Loucy (cell line): ENCODE results near the gene PLD2.

Experiments
- H2AFZ ChIP-seq: fragments of 200-600 bp; sonication (generic); 2 replicates; pipeline ENCODE4 v1.6.0; 2016; ENCODE audit warnings: antibody characterized with exemption, mild to moderate bottlenecking, low read length, moderate library complexity
- H3F3A ChIP-seq: fragments of 200-600 bp; 2 replicates; pipeline ENCODE4 v1.6.0; 2016; ENCODE audit warnings: antibody characterized with exemption, low read depth, mild to moderate bottlenecking
- H3K27me3 ChIP-seq: fragments of 200-600 bp; sonication (generic); 2 replicates; pipeline ENCODE4 v1.6.1; 2014; ENCODE audit warnings: low read length, mild to moderate bottlenecking; ENCODE audit not compliant: insufficient read depth, poor library complexity, severe bottlenecking
- H3K36me3 ChIP-seq: fragments of 200-600 bp; sonication (generic); 2 replicates; pipeline ENCODE4 v1.6.1; 2016; ENCODE audit warnings: low read length; ENCODE audit not compliant: insufficient read depth
- H3K4me1 ChIP-seq: fragments of 200-600 bp; sonication (generic); 2 replicates; pipeline ENCODE4 v1.5.1; 2014; ENCODE audit warnings: low read length, mild to moderate bottlenecking; ENCODE audit not compliant: insufficient read depth, poor library complexity, severe bottlenecking
- H3K4me2 ChIP-seq: fragments of 200-600 bp; sonication (generic); 2 replicates; pipeline ENCODE4 v1.6.0; 2014; ENCODE audit warnings: antibody characterized with exemption, low read length, low read depth, mild to moderate bottlenecking; ENCODE audit not compliant: poor library complexity, severe bottlenecking
- H3K4me3 ChIP-seq: fragments of 200-600 bp; sonication (generic); 2 replicates; pipeline ENCODE4 v1.5.1; 2014; ENCODE audit warnings: low read length, mild to moderate bottlenecking, mixed read lengths; ENCODE audit not compliant: poor library complexity, severe bottlenecking
- H3K79me2 ChIP-seq: fragments of 200-600 bp; sonication (generic); 2 replicates; pipeline ENCODE4 v1.6.1; 2014; ENCODE audit warnings: low read length; ENCODE audit not compliant: insufficient read depth
- H3K9ac ChIP-seq: fragments of 200-600 bp; sonication (generic); 2 replicates; pipeline ENCODE4 v1.6.0; 2014; ENCODE audit warnings: mild to moderate bottlenecking, low read depth, low read length, moderate library complexity; ENCODE audit not compliant: poor library complexity, severe bottlenecking
- H3K9me2 ChIP-seq: fragments of 200-600 bp; sonication (generic); replicated peaks from 2 replicates; pipeline ENCODE4 v1.6.1; 2016; ENCODE audit warnings: low read depth, low read length, mixed read lengths
- H3K9me3 ChIP-seq: fragments of 200-600 bp; sonication (generic); 2 replicates; pipeline ENCODE4 v1.6.1; 2014; ENCODE audit warnings: mild to moderate bottlenecking, antibody characterized with exemption, low read length, low read depth; ENCODE audit not compliant: insufficient read depth
- H4K20me1 ChIP-seq: fragments of 200-600 bp; sonication (generic); 2 replicates; pipeline ENCODE4 v1.6.0; 2014; ENCODE audit warnings: antibody characterized with exemption, low read length, mild to moderate bottlenecking; ENCODE audit not compliant: insufficient read depth, poor library complexity, severe bottlenecking
- CTCF ChIP-seq: fragments of 200-600 bp; sonication (generic); conservative IDR thresholded peaks from 2 replicates; pipeline ENCODE4 v1.5.1; 2014; ENCODE audit warnings: mild to moderate bottlenecking, antibody characterized with exemption, low read length
- EZH2phosphoT487 ChIP-seq: fragments of 200-600 bp; IDR thresholded peaks from 2 replicates; pipeline ENCODE4 v1.6.1; 2018; ENCODE audit warnings: antibody characterized with exemption, mild to moderate bottlenecking, moderate library complexity, borderline replicate concordance

PLD2 gene

GRCh38 chr17:4839221-4839620 lies 32.3 kb downstream of the PLD2 start:
- peaks cover 53% of the 10 kb centered on the region; the same call in 1 of the 2 replicates for H3K79me2 ChIP-seq
- TF ChIP-seq EZH2phosphoT487 (no peak), CTCF (no peak)

GRCh38 chr17:4839965-4840892 lies 33.3 kb downstream of the PLD2 start:
- peak overlapping the region; percentile 5 for H3K4me3 ChIP-seq

More at GRCh38 chr17:4839221-4839620, 32.3 kb downstream of the PLD2 start:
- no peaks in the 10 kb centered on the region for H3K27me3 ChIP-seq
- no peak overlapping the region for H3K9ac ChIP-seq
- no peaks in the 10 kb centered on the region for H3K9me3 ChIP-seq
- H3F3A ChIP-seq: no peaks in the 10 kb centered on the region
- no peak overlapping the region for H3K4me3 ChIP-seq
- H3K36me3 ChIP-seq: no peaks in the 10 kb centered on the region
- H3K4me1 ChIP-seq: peaks cover 46% of the 10 kb centered on the region
- H3K9me2 ChIP-seq: no peaks in the 10 kb centered on the region
- peaks cover 32% of the 10 kb centered on the region for H4K20me1 ChIP-seq
- H2AFZ ChIP-seq: no peak overlapping the region
- H3K4me2 ChIP-seq: peak overlapping the region; percentile 41

GRCh38 chr17:4840893-4841242 lies 33.9 kb downstream of the PLD2 start:
- peaks cover 37% of the 10 kb centered on the region; the same call in 1 of the 2 replicates for H3K79me2 ChIP-seq
- TF ChIP-seq CTCF (no peak), EZH2phosphoT487 (no peak)
- H3K36me3 ChIP-seq: no peaks in the 10 kb centered on the region

More at GRCh38 chr17:4839965-4840892, 33.3 kb downstream of the PLD2 start:
- H3K4me1 ChIP-seq: peaks cover 40% of the 10 kb centered on the region
- peak overlapping the region; percentile 41 for H3K4me2 ChIP-seq
- H3K9me2 ChIP-seq: no peaks in the 10 kb centered on the region
- H3K9ac ChIP-seq: no peak overlapping the region
- no peaks in the 10 kb centered on the region for H3K9me3 ChIP-seq
- TF ChIP-seq EZH2phosphoT487 (no peak), CTCF (no peak)
- no peak overlapping the region for H2AFZ ChIP-seq
- no peaks in the 10 kb centered on the region for H3F3A ChIP-seq
- H3K36me3 ChIP-seq: no peaks in the 10 kb centered on the region
- H3K79me2 ChIP-seq: peaks cover 43% of the 10 kb centered on the region; the same call in 1 of the 2 replicates
- no peaks in the 10 kb centered on the region for H3K27me3 ChIP-seq
- peaks cover 32% of the 10 kb centered on the region for H4K20me1 ChIP-seq

More at GRCh38 chr17:4840893-4841242, 33.9 kb downstream of the PLD2 start:
- Histone ChIP-seq H4K20me1 (peaks cover 26% of the 10 kb centered on the region), H3F3A (no peaks in the 10 kb centered on the region), H3K4me3 (peak overlapping the region; percentile 5), H3K4me1 (peaks cover 33% of the 10 kb centered on the region), H3K9me3 (no peaks in the 10 kb centered on the region), H3K4me2 (peak overlapping the region; percentile 41), H3K9ac (no peak overlapping the region), H3K27me3 (no peaks in the 10 kb centered on the region), H3K9me2 (no peaks in the 10 kb centered on the region), H2AFZ (no peak overlapping the region)
